ENCODE results near the gene FYB2. TPM values are rescaled to one million over a fixed set of nuclear protein-coding genes. Genes with fewer than 3 reads are reported as not detected.

Gene FYB2
- total and polyA plus RNA-seq, 10 of the 15 experiments (the other 5 are each of a cell fraction or from before 2014, with no cell fraction given), result 0.04 to 0.16 (median 0.05) TPM; not detected in 4

DNA sequence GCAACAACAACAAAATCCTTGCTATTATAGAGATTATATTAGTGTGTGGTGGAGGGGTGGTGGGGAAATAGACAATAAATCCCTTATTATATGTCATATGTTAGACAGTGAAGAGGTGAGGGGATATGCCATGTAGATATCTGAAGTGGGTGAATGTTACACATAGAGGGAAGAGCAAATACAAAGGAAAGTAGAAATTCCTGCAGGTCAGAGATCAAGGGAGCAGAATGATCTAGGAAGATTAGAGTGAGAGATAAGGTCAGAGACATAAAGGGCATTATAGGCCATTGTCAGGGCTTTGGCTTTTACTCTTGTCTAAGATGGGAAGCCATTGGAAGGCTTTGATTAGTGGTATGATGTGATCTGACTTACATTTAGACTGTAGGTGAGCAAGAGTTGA is 135.6 kb downstream of the FYB2 start:
- intact Hi-C loops (cut with micrococcal nuclease; ENCODE audit: unreplicated experiment) (no loop called here), in situ Hi-C loops (cut with MboI) (no loop called here)
- no peaks in the 10 kb centered on the region; a peak in 1 of 4 replicates for H3K27me3 ChIP-seq (replicated peaks in 1 of 2; ENCODE audit: control insufficient read depth in 2 of 2, insufficient read depth in 2 of 2, low read length in 1 of 2)
- no peak overlapping the region for H3K4me2 ChIP-seq (ENCODE audit: control insufficient read depth, insufficient read depth)
- H3K4me1 ChIP-seq (ENCODE audit: control insufficient read depth, insufficient read depth, low read length), result no peaks in the 10 kb centered on the region
- H3K27ac ChIP-seq (ENCODE audit: control insufficient read depth, insufficient read depth), result no peak overlapping the region
- no peak overlapping the region for H3K9ac ChIP-seq (ENCODE audit: control insufficient read depth, insufficient read depth, low read length)
- no peak overlapping the region for H3K4me3 ChIP-seq
- no peak for TF ChIP-seq EP300 (IDR thresholded peaks at IDR 0.05; ENCODE audit: borderline replicate concordance in 1 of 2, control insufficient read depth in 1 of 2, low read depth in 2 of 2, low read length in 2 of 2)
- TF ChIP-seq CTCF (IDR thresholded peaks at IDR 0.05 in 2 of 3, conservative IDR thresholded peaks at IDR 0.05 in 1 of 3; ENCODE audit: control insufficient read depth in 2 of 3, extremely low read depth in 1 of 3, insufficient read depth in 1 of 3, low read depth in 3 of 3, low read length in 3 of 3), result no peak
- TF ChIP-seq, protein P1, sequence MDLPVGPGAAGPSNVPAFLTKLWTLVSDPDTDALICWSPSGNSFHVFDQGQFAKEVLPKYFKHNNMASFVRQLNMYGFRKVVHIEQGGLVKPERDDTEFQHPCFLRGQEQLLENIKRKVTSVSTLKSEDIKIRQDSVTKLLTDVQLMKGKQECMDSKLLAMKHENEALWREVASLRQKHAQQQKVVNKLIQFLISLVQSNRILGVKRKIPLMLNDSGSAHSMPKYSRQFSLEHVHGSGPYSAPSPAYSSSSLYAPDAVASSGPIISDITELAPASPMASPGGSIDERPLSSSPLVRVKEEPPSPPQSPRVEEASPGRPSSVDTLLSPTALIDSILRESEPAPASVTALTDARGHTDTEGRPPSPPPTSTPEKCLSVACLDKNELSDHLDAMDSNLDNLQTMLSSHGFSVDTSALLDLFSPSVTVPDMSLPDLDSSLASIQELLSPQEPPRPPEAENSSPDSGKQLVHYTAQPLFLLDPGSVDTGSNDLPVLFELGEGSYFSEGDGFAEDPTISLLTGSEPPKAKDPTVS (IDR thresholded peaks at IDR 0.05; ENCODE audit: low read depth, low read length), result no peak
- TF ChIP-seq IKZF2 (IDR thresholded peaks at IDR 0.05), result no peak
- TF ChIP-seq ZNF24 (IDR thresholded peaks at IDR 0.05), result no peak
- TF ChIP-seq SMC3 (IDR thresholded peaks at IDR 0.05; ENCODE audit: borderline replicate concordance, low read length), result no peak
- TF ChIP-seq POLR2A (IDR thresholded peaks at IDR 0.05; ENCODE audit: low read depth, low read length), result no peak
- no peak for TF ChIP-seq GABPA (IDR thresholded peaks at IDR 0.05; ENCODE audit: low read depth)
- no peak for TF ChIP-seq MXI1 (IDR thresholded peaks at IDR 0.05; ENCODE audit: low read depth, low read length)
- TF ChIP-seq MYB (IDR thresholded peaks at IDR 0.05; ENCODE audit: borderline replicate concordance, low read depth, low read length), result no peak
- no peak for TF ChIP-seq SRF (IDR thresholded peaks at IDR 0.05; ENCODE audit: low read depth in 2 of 2, low read length in 2 of 2)
- TF ChIP-seq, protein P2, sequence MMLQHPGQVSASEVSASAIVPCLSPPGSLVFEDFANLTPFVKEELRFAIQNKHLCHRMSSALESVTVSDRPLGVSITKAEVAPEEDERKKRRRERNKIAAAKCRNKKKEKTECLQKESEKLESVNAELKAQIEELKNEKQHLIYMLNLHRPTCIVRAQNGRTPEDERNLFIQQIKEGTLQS (IDR thresholded peaks at IDR 0.05; ENCODE audit: borderline replicate concordance, extremely low read depth, low read depth, low read length), result no peak
- TF ChIP-seq ZBTB33 (IDR thresholded peaks at IDR 0.05), result no peak
- TF ChIP-seq RB1 (IDR thresholded peaks at IDR 0.05; ENCODE audit: borderline replicate concordance), result no peak
- TF ChIP-seq ZBED1 (IDR thresholded peaks at IDR 0.05; ENCODE audit: borderline replicate concordance), result no peak
- no peak for TF ChIP-seq RAD51 (IDR thresholded peaks at IDR 0.05)
- H3K79me2 ChIP-seq (ENCODE audit: control insufficient read depth, insufficient read depth, low read length), result no peaks in the 10 kb centered on the region
- no peak overlapping the region for H2AFZ ChIP-seq (ENCODE audit: control insufficient read depth, low read depth, low read length)
- no TSS peak for BruUV-seq (replicated peaks)
- no peaks in the 10 kb centered on the region for H3K9me3 ChIP-seq (replicated peaks; ENCODE audit: control insufficient read depth, insufficient read depth, low read length)
- ATAC-seq, result no peak
- ChIA-PET POLR2A (no interaction called here), RAD21 (ENCODE audit: unreplicated experiment) (no interaction called here), CTCF (no interaction called here), SMC1A (ENCODE audit: uncharacterized antibody, unreplicated experiment) (no interaction called here)
- H3K36me3 ChIP-seq (ENCODE audit: control insufficient read depth in 2 of 2, insufficient read depth in 2 of 2, low read length in 1 of 2), result no peaks in the 10 kb centered on the region
- no peaks in the 10 kb centered on the region for H4K20me1 ChIP-seq (ENCODE audit: control insufficient read depth, insufficient read depth)
- no peak for FAIRE-seq
- no peak for DNase-seq (ENCODE audit: low read depth, low spot score)

All from GM12878 (cell line).